GM12878 (cell line): Measurements from ENCODE around the gene WNK1. TPM values are rescaled to one million over a fixed set of nuclear protein-coding genes. Genes with fewer than 3 reads are reported as not detected.

Experiments
- BCL3 ChIP-seq: IDR thresholded peaks from 2 replicates; pipeline ENCODE4 v1.6.1; 2011; ENCODE audit warnings: borderline replicate concordance, low read depth, mild to moderate bottlenecking, moderate library complexity, low read length; ENCODE audit not compliant: insufficient read depth, poor library complexity, severe bottlenecking
- IKZF1 ChIP-seq: fragments of 450-650 bp; conservative IDR thresholded peaks from 2 replicates; pipeline ENCODE4 v1.6.1; 2017; ENCODE audit warnings: antibody characterized with exemption, mild to moderate bottlenecking
- MAX ChIP-seq: IDR thresholded peaks from 2 replicates; pipeline ENCODE4 v1.6.1; 2012; ENCODE audit warnings: low read depth, low read length, improper control_type of control experiment
- MEF2A ChIP-seq: IDR thresholded peaks from 2 replicates; pipeline ENCODE4 v1.6.1; 2011; ENCODE audit warnings: low read depth, mild to moderate bottlenecking, low read length, moderate library complexity; ENCODE audit not compliant: insufficient read depth
- MEF2B ChIP-seq: fragments of 450-650 bp; IDR thresholded peaks from 2 replicates; pipeline ENCODE4 v1.6.1; 2018; ENCODE audit warnings: mild to moderate bottlenecking, moderate library complexity; ENCODE audit not compliant: partially characterized antibody, poor library complexity, severe bottlenecking
- MLLT1 ChIP-seq: fragments of 450-650 bp; IDR thresholded peaks from 2 replicates; pipeline ENCODE4 v1.6.1; 2016; ENCODE audit warnings: mild to moderate bottlenecking
- MYC ChIP-seq: IDR thresholded peaks from 2 replicates; pipeline ENCODE4 v1.6.1; 2011; ENCODE audit warnings: mild to moderate bottlenecking, low read length, moderate library complexity, inconsistent platforms; ENCODE audit not compliant: insufficient read depth, insufficient replicate concordance, insufficient read length, severe bottlenecking
- POLR2AphosphoS5 ChIP-seq: IDR thresholded peaks from 2 replicates; pipeline ENCODE4 v1.6.1; 2011; ENCODE audit warnings: mild to moderate bottlenecking, low read length, inconsistent platforms
- SIN3A ChIP-seq: IDR thresholded peaks from 2 replicates; pipeline ENCODE4 v1.6.1; 2012; ENCODE audit warnings: low read depth, low read length, improper control_type of control experiment
- ZNF24 ChIP-seq: fragments of 450-650 bp; IDR thresholded peaks from 2 replicates; pipeline ENCODE4 v1.6.1; 2017; ENCODE audit warnings: antibody characterized with exemption, mild to moderate bottlenecking
- ZNF384 ChIP-seq: IDR thresholded peaks from 2 replicates; pipeline ENCODE4 v1.6.1; 2012; ENCODE audit warnings: low read depth, mild to moderate bottlenecking, low read length, improper control_type of control experiment, borderline replicate concordance
- polyA plus RNA-seq, 11 experiments: library from polyadenylated mRNA; depleted of rRNA in 4 of 11; unstranded in 6 of 11; stranded (reverse) in 5 of 11; fragments of >200 nt; fragmentation: Nextera tagmentation in 4 of 11; fragmentation: Illumina TruSeq in 1 of 11; extraction: Ambion mirVana in 4 of 11; extraction: Trizol in 1 of 11; gene quantifications; 1 replicate in 1 of 11; 2 replicates in 10 of 11; pipeline versions ENCODE4 v1.2.1 to v1.2.3, GENCODE V29; 2011 to 2016; ENCODE audit warnings: inconsistent platforms in 2 of 11, missing spikeins in 2 of 11, low read depth in 1 of 11
- total RNA-seq, 4 experiments: library from RNA; depleted of rRNA in 3 of 4; stranded (reverse); fragments of >200 nt in 3 of 4; fragmentation: Illumina TruSeq in 1 of 4; extraction: Trizol in 1 of 4; gene quantifications; 2 replicates each; pipeline versions ENCODE4 v1.2.1 to v1.2.3, GENCODE V29; 2013 to 2021
- TF ChIP-seq, protein P1 (sequence below), 3 experiments: IDR thresholded peaks in 2 of 3; conservative IDR thresholded peaks in 1 of 3; 2 replicates each; pipeline ENCODE4 v1.5.1; 2011; ENCODE audit warnings: low read depth in 3 of 3, low read length in 3 of 3, mild to moderate bottlenecking in 3 of 3, control low read depth in 2 of 3, moderate library complexity in 2 of 3, inconsistent platforms in 1 of 3, mixed read lengths in 1 of 3; ENCODE audit not compliant: control insufficient read depth in 2 of 3, insufficient read depth in 1 of 3; ENCODE audit errors: extremely low read depth in 1 of 3
- TF ChIP-seq, protein P2 (sequence below): IDR thresholded peaks from 2 replicates; pipeline ENCODE4 v1.6.1; 2011; ENCODE audit warnings: low read depth, mild to moderate bottlenecking, low read length, moderate library complexity, borderline replicate concordance; ENCODE audit errors: extremely low read depth
- TF ChIP-seq, protein P3 (sequence below): IDR thresholded peaks from 2 replicates; pipeline ENCODE4 v1.6.1; 2012; ENCODE audit warnings: mild to moderate bottlenecking, low read depth, low read length
- TF ChIP-seq, protein P4 (sequence below): fragments of 450-650 bp; IDR thresholded peaks from 2 replicates; pipeline ENCODE4 v1.6.1; 2017; ENCODE audit warnings: antibody characterized with exemption, mild to moderate bottlenecking, moderate library complexity

WNK1 gene
- total and polyA plus RNA-seq, 10 of the 15 experiments (the other 5 are each of a cell fraction or from before 2014, with no cell fraction given), result 9.6 to 151 (median 86.6) TPM

DNA sequence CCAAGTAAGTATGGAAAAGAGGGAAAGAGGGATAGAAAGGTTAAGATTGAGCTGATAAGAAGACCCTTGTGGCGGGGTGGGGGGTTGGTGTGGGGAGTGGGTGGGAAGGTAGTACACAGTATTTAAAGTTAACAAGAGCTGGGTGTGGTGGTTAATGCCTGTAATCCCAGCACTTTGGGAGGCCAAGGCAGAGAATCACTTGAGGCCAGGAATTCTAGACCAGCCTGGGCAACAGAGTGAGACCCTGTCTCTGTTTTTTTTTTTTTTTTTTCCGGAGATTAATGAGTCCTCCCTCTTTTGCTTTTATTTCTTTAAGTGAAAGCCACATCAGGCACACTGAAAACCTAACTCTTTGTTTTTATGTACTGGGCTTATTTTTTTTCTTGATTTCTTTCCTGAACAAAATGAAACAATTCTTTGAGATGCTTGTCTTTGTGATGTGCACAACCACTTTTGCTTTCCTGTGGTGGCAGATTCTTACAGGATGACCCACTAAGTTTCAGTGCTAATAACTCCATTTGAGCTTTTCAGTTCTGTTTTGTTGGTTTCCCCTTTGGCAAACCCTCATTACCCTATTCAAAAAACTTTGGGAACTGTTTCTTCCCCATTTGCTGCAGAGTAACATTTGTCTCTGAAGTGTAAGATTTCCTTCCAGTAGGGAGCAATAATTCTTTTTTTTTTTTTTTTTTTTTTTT lies 54.8 kb downstream of the WNK1 start (continued):
- TF ChIP-seq, protein P1, sequence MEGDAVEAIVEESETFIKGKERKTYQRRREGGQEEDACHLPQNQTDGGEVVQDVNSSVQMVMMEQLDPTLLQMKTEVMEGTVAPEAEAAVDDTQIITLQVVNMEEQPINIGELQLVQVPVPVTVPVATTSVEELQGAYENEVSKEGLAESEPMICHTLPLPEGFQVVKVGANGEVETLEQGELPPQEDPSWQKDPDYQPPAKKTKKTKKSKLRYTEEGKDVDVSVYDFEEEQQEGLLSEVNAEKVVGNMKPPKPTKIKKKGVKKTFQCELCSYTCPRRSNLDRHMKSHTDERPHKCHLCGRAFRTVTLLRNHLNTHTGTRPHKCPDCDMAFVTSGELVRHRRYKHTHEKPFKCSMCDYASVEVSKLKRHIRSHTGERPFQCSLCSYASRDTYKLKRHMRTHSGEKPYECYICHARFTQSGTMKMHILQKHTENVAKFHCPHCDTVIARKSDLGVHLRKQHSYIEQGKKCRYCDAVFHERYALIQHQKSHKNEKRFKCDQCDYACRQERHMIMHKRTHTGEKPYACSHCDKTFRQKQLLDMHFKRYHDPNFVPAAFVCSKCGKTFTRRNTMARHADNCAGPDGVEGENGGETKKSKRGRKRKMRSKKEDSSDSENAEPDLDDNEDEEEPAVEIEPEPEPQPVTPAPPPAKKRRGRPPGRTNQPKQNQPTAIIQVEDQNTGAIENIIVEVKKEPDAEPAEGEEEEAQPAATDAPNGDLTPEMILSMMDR (IDR thresholded peaks at IDR 0.05 in 2 of 3, conservative IDR thresholded peaks at IDR 0.05 in 1 of 3; ENCODE audit: control insufficient read depth in 2 of 3, extremely low read depth in 1 of 3, insufficient read depth in 1 of 3, low read depth in 3 of 3, low read length in 3 of 3), result no peak
- TF ChIP-seq ZNF24, result peak; percentile 67
- peak; percentile 60; the same call in 1 of the 2 replicates for TF ChIP-seq IKZF1
- TF ChIP-seq SIN3A, result no peak
- TF ChIP-seq, protein P2, sequence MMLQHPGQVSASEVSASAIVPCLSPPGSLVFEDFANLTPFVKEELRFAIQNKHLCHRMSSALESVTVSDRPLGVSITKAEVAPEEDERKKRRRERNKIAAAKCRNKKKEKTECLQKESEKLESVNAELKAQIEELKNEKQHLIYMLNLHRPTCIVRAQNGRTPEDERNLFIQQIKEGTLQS, result no peak
- no peak for TF ChIP-seq BCL3
- no peak for TF ChIP-seq MYC
- no peak for TF ChIP-seq MAX
- TF ChIP-seq, protein P3, sequence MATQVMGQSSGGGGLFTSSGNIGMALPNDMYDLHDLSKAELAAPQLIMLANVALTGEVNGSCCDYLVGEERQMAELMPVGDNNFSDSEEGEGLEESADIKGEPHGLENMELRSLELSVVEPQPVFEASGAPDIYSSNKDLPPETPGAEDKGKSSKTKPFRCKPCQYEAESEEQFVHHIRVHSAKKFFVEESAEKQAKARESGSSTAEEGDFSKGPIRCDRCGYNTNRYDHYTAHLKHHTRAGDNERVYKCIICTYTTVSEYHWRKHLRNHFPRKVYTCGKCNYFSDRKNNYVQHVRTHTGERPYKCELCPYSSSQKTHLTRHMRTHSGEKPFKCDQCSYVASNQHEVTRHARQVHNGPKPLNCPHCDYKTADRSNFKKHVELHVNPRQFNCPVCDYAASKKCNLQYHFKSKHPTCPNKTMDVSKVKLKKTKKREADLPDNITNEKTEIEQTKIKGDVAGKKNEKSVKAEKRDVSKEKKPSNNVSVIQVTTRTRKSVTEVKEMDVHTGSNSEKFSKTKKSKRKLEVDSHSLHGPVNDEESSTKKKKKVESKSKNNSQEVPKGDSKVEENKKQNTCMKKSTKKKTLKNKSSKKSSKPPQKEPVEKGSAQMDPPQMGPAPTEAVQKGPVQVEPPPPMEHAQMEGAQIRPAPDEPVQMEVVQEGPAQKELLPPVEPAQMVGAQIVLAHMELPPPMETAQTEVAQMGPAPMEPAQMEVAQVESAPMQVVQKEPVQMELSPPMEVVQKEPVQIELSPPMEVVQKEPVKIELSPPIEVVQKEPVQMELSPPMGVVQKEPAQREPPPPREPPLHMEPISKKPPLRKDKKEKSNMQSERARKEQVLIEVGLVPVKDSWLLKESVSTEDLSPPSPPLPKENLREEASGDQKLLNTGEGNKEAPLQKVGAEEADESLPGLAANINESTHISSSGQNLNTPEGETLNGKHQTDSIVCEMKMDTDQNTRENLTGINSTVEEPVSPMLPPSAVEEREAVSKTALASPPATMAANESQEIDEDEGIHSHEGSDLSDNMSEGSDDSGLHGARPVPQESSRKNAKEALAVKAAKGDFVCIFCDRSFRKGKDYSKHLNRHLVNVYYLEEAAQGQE, result no peak
- no peak for TF ChIP-seq MLLT1
- TF ChIP-seq ZNF384, result 0 out of 2 replicates have a peak, but pooled peaks have one; percentile 16
- TF ChIP-seq POLR2AphosphoS5, result no peak
- TF ChIP-seq, protein P4, sequence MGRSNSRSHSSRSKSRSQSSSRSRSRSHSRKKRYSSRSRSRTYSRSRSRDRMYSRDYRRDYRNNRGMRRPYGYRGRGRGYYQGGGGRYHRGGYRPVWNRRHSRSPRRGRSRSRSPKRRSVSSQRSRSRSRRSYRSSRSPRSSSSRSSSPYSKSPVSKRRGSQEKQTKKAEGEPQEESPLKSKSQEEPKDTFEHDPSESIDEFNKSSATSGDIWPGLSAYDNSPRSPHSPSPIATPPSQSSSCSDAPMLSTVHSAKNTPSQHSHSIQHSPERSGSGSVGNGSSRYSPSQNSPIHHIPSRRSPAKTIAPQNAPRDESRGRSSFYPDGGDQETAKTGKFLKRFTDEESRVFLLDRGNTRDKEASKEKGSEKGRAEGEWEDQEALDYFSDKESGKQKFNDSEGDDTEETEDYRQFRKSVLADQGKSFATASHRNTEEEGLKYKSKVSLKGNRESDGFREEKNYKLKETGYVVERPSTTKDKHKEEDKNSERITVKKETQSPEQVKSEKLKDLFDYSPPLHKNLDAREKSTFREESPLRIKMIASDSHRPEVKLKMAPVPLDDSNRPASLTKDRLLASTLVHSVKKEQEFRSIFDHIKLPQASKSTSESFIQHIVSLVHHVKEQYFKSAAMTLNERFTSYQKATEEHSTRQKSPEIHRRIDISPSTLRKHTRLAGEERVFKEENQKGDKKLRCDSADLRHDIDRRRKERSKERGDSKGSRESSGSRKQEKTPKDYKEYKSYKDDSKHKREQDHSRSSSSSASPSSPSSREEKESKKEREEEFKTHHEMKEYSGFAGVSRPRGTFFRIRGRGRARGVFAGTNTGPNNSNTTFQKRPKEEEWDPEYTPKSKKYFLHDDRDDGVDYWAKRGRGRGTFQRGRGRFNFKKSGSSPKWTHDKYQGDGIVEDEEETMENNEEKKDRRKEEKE, result no peak
- TF ChIP-seq MEF2B, result no peak
- no peak for TF ChIP-seq MEF2A
